ENCODE measurements around the gene CIITA. TPM values are rescaled to one million over a fixed set of nuclear protein-coding genes. Genes with fewer than 3 reads are reported as not detected.

Gene CIITA
- total RNA-seq, 1 donor from 2014 or later = 0.20 TPM

- Mint-ChIP-seq H3K4me3 (no peak overlapping the region), H3K27me3 (ENCODE audit: low read depth) (peaks cover under 1% of the 10 kb centered on the region), H3K4me1 (no peaks in the 10 kb centered on the region)
These were observed 42.0 kb downstream of the CIITA start for GRCh38 chr16:10919003-10919351.

GRCh38 chr16:10920726-10921427 is 43.9 kb downstream of the CIITA start:
- no peaks in the 10 kb centered on the region for H3K4me1 Mint-ChIP-seq
- H3K9me3 Mint-ChIP-seq = no peaks in the 10 kb centered on the region
- no peak for TF ChIP-seq CTCF (IDR thresholded peaks at IDR 0.05; ENCODE audit: unreplicated experiment)

More at GRCh38 chr16:10919003-10919351, 42.0 kb downstream of the CIITA start:
- Mint-ChIP-seq H3K36me3 (peaks cover 2% of the 10 kb centered on the region), H3K9me3 (no peaks in the 10 kb centered on the region), H3K27ac (no peak overlapping the region)
- no peak for DNase-seq (ENCODE audit: low spot score in 2 of 2, unreplicated experiment in 2 of 2)
- no peak for TF ChIP-seq CTCF (IDR thresholded peaks at IDR 0.05; ENCODE audit: unreplicated experiment)

DNA sequence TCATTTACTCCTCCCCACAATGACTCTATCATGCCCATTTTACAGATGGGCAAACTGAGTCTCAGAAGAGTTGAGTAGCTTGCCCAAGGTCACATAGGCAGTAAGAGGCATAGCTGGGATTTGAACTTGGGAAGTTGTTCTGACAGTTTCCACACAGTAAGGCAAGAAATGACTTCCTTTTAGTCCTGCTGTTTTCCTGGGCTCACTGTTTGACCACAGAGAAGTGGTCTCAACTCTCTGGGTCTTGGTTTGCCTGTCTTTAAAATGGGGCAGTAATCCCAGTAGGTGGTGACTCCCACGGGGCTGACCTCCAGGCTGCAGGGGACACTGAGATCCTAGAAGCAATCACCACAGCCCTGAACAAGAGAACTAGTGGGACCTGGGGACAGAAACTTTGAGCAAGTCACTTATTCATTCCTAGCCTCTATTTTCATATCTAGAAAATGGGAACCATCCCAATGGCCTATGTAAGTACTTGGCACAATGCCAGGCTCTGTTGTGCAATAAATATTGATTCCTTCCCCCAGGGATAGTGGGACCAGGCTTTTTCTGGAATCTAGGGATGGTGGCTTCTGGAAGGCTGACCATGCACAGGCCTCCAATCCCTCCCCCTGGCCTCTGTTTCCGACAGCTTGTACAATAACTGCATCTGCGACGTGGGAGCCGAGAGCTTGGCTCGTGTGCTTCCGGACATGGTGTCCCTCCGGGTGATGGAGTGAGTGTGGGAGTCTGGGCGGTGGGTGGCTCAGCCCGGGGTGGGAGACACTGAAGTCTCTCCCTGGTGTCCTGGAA is 44.7 kb downstream of the CIITA start:
- no peaks in the 10 kb centered on the region for H3K27me3 Mint-ChIP-seq (ENCODE audit: low read depth)
- H3K27ac Mint-ChIP-seq = no peak overlapping the region
- no peak for TF ChIP-seq CTCF (IDR thresholded peaks at IDR 0.05; ENCODE audit: unreplicated experiment)
- H3K9me3 Mint-ChIP-seq = no peaks in the 10 kb centered on the region
- H3K36me3 Mint-ChIP-seq = peaks cover 10% of the 10 kb centered on the region
- no peaks in the 10 kb centered on the region for H3K4me1 Mint-ChIP-seq
- H3K4me3 Mint-ChIP-seq = no peak overlapping the region
- no peak for DNase-seq (ENCODE audit: low spot score in 2 of 2, unreplicated experiment in 2 of 2)

More at GRCh38 chr16:10920726-10921427, 43.9 kb downstream of the CIITA start:
- Mint-ChIP-seq H3K27ac (no peak overlapping the region), H3K4me3 (no peak overlapping the region), H3K27me3 (ENCODE audit: low read depth) (no peaks in the 10 kb centered on the region), H3K36me3 (peaks cover 10% of the 10 kb centered on the region)
- DNase-seq (ENCODE audit: low spot score in 2 of 2, unreplicated experiment in 2 of 2) = no peak

DNA sequence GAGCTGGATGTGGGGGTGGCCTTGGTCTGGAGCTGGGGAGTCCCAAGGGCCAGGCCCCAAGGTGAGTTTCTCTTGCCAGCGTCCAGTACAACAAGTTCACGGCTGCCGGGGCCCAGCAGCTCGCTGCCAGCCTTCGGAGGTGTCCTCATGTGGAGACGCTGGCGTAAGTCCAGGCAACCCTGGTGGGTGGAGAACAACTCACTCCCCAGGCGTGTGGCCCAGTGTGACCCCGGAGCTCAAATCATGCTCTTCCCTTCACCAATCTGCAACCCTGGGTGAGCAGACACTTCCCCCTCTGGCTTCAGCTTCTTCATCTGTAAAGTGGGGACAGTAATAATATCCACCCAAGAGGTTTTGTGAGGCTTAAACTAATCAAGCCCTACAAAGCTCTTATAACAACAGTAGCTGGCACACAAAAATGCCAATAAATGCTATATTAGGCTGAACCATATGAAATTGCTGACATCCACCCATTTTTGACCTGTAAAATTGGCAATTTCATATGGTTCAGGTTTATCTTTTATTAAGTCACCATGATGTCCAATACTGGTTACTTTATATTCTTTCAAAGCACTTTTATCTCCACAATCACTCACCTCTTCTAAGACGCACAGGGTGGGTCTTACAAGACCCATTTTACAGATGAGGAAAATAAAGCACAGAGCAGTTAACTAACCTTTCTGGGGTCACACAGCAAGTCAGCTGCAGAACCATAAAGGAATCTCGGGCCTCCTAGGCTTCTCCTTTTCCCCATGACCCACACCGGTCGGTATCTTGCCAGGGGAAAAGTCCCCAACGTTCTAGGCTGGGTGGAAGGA is 45.5 kb downstream of the CIITA start:
- no peaks in the 10 kb centered on the region for H3K27me3 Mint-ChIP-seq (ENCODE audit: low read depth)
- H3K9me3 Mint-ChIP-seq = no peaks in the 10 kb centered on the region
- no peak overlapping the region for H3K27ac Mint-ChIP-seq
- no peaks in the 10 kb centered on the region for H3K4me1 Mint-ChIP-seq
- no peak for TF ChIP-seq CTCF (IDR thresholded peaks at IDR 0.05; ENCODE audit: unreplicated experiment)
- DNase-seq (ENCODE audit: low spot score in 2 of 2, unreplicated experiment in 2 of 2) = no peak
- peaks cover 15% of the 10 kb centered on the region for H3K36me3 Mint-ChIP-seq
- H3K4me3 Mint-ChIP-seq = no peak overlapping the region

- no peak for TF ChIP-seq CTCF (IDR thresholded peaks at IDR 0.05; ENCODE audit: unreplicated experiment)
- Mint-ChIP-seq H3K36me3 (peaks cover 20% of the 10 kb centered on the region), H3K4me3 (no peak overlapping the region), H3K9me3 (no peaks in the 10 kb centered on the region), H3K27me3 (ENCODE audit: low read depth) (no peaks in the 10 kb centered on the region), H3K4me1 (no peaks in the 10 kb centered on the region), H3K27ac (no peak overlapping the region)
- DNase-seq (ENCODE audit: low spot score in 2 of 2, unreplicated experiment in 2 of 2) = no peak
These were observed 46.2 kb downstream of the CIITA start for GRCh38 chr16:10923146-10923649.

All from mesothelial cell of epicardium (in vitro differentiated cells).